ENCODE data around the gene SRGAP3.

Gene SRGAP3

GRCh38 chr3:9111866-9112265 lies 137.6 kb downstream of the SRGAP3 start:
- Histone ChIP-seq H3K9ac (ENCODE audit: low read depth, low read length, poor library complexity, severe bottlenecking) (no peak overlapping the region), H3K4me1 (ENCODE audit: insufficient read depth, low read length, poor library complexity, severe bottlenecking) (peaks cover 10% of the 10 kb centered on the region), H3K79me2 (ENCODE audit: insufficient read depth, low read length) (no peaks in the 10 kb centered on the region), H3K9me3 (ENCODE audit: insufficient read depth, low read depth, low read length) (no peaks in the 10 kb centered on the region), H4K20me1 (ENCODE audit: insufficient read depth, low read length, poor library complexity, severe bottlenecking) (no peaks in the 10 kb centered on the region), H3K27me3 (ENCODE audit: insufficient read depth, low read length, poor library complexity, severe bottlenecking) (no peaks in the 10 kb centered on the region), H3K4me2 (ENCODE audit: low read depth, low read length, poor library complexity, severe bottlenecking) (no peak overlapping the region), H3K36me3 (ENCODE audit: insufficient read depth, low read length) (peaks cover 16% of the 10 kb centered on the region; the same call in 1 of the 2 replicates), H2AFZ (ENCODE audit: low read length) (no peak overlapping the region), H3F3A (ENCODE audit: low read depth) (no peaks in the 10 kb centered on the region), H3K9me2 (replicated peaks; ENCODE audit: low read depth, low read length) (no peaks in the 10 kb centered on the region), H3K4me3 (ENCODE audit: low read length, poor library complexity, severe bottlenecking) (no peak overlapping the region)
- no peak for TF ChIP-seq EZH2phosphoT487 (IDR thresholded peaks at IDR 0.05; ENCODE audit: borderline replicate concordance)
- no peak for TF ChIP-seq CTCF (conservative IDR thresholded peaks at IDR 0.05; ENCODE audit: low read length)

DNA sequence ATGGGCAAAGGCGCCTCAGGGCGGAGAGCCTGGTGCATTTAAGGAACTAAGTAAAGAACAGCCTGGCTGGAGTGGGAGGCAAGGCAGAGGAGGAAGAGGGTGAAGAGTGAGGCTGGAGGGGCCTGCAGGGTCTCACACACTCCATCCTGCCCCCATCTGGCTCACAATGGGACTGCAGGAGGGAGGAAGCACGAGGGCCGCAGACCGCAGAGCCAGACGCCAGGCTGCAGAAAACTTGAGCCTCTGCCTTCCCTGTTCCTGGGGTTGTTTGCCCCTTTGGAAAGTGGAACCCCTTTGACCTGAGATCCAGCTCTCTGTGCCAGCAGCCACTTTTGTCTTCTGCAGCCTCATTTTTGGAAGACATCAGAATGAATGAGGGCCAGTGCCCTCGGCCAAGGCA lies 138.0 kb downstream of the SRGAP3 start:
- peaks cover 16% of the 10 kb centered on the region; the same call in 1 of the 2 replicates for H3K36me3 ChIP-seq (ENCODE audit: insufficient read depth, low read length)
- H3K9me2 ChIP-seq (replicated peaks; ENCODE audit: low read depth, low read length), result no peaks in the 10 kb centered on the region
- H3K4me1 ChIP-seq (ENCODE audit: insufficient read depth, low read length, poor library complexity, severe bottlenecking), result peaks cover 10% of the 10 kb centered on the region
- H3K4me2 ChIP-seq (ENCODE audit: low read depth, low read length, poor library complexity, severe bottlenecking), result no peak overlapping the region
- no peaks in the 10 kb centered on the region for H4K20me1 ChIP-seq (ENCODE audit: insufficient read depth, low read length, poor library complexity, severe bottlenecking)
- H3K4me3 ChIP-seq (ENCODE audit: low read length, poor library complexity, severe bottlenecking), result no peak overlapping the region
- no peaks in the 10 kb centered on the region for H3K9me3 ChIP-seq (ENCODE audit: insufficient read depth, low read depth, low read length)
- H3K79me2 ChIP-seq (ENCODE audit: insufficient read depth, low read length), result no peaks in the 10 kb centered on the region
- H3K27me3 ChIP-seq (ENCODE audit: insufficient read depth, low read length, poor library complexity, severe bottlenecking), result no peaks in the 10 kb centered on the region
- H2AFZ ChIP-seq (ENCODE audit: low read length), result no peak overlapping the region
- no peaks in the 10 kb centered on the region for H3F3A ChIP-seq (ENCODE audit: low read depth)
- H3K9ac ChIP-seq (ENCODE audit: low read depth, low read length, poor library complexity, severe bottlenecking), result no peak overlapping the region
- TF ChIP-seq CTCF (conservative IDR thresholded peaks at IDR 0.05; ENCODE audit: low read length) (no peak; the same call in 1 of the 2 replicates), EZH2phosphoT487 (IDR thresholded peaks at IDR 0.05; ENCODE audit: borderline replicate concordance) (no peak)

DNA sequence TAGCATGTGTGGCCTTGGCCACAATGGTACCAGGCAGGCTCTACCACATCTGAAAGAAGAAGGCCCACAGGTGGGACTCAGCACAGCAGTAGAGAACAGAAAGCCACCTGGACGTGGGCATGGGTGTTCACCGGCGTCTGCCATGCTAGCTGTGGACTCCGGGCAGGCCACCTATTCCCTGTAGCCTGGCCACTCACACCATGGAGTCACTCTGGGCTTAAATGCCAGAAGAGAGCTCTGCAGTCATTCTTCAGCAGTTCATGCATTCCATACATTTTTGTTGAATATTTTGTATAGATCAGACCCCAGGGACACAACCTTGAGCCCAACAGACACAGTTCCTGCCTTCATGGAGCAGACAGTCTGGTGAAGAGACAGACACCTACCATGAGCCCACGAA lies 138.6 kb downstream of the SRGAP3 start:
- Histone ChIP-seq H3K4me3 (ENCODE audit: low read length, poor library complexity, severe bottlenecking) (no peak overlapping the region), H3K9me2 (replicated peaks; ENCODE audit: low read depth, low read length) (no peaks in the 10 kb centered on the region), H3K9me3 (ENCODE audit: insufficient read depth, low read depth, low read length) (no peaks in the 10 kb centered on the region), H3K79me2 (ENCODE audit: insufficient read depth, low read length) (no peaks in the 10 kb centered on the region), H3K9ac (ENCODE audit: low read depth, low read length, poor library complexity, severe bottlenecking) (no peak overlapping the region), H4K20me1 (ENCODE audit: insufficient read depth, low read length, poor library complexity, severe bottlenecking) (no peaks in the 10 kb centered on the region), H3F3A (ENCODE audit: low read depth) (no peaks in the 10 kb centered on the region), H3K36me3 (ENCODE audit: insufficient read depth, low read length) (peaks cover 16% of the 10 kb centered on the region; the same call in 1 of the 2 replicates), H3K4me1 (ENCODE audit: insufficient read depth, low read length, poor library complexity, severe bottlenecking) (peaks cover 10% of the 10 kb centered on the region), H3K27me3 (ENCODE audit: insufficient read depth, low read length, poor library complexity, severe bottlenecking) (no peaks in the 10 kb centered on the region), H2AFZ (ENCODE audit: low read length) (no peak overlapping the region), H3K4me2 (ENCODE audit: low read depth, low read length, poor library complexity, severe bottlenecking) (no peak overlapping the region)
- TF ChIP-seq CTCF (conservative IDR thresholded peaks at IDR 0.05; ENCODE audit: low read length) (no peak), EZH2phosphoT487 (IDR thresholded peaks at IDR 0.05; ENCODE audit: borderline replicate concordance) (no peak)

All from Loucy (cell line).